Omental fat pad (tissue), 4 donors: Measurements from ENCODE around the gene ERC2. TPM values are rescaled to one million over a fixed set of nuclear protein-coding genes. Genes with fewer than 3 reads are reported as not detected.

Experiments used
- ATAC-seq: fragments of 150-250 bp; one replicate; pipeline ENCODE4 v1.9.1; 2016; ENCODE audit warnings: mild to moderate bottlenecking, moderate library complexity; ENCODE audit not compliant: low FRiP score
- DNase-seq: peaks from one replicate; pipeline ENCODE4 v3.0.0-alpha.2; 2019; ENCODE audit warnings: low spot score
- CTCF ChIP-seq, 3 donors: fragments of 450-650 bp; IDR thresholded peaks; one replicate each; pipeline ENCODE4 v1.5.1; 2016 to 2017; ENCODE audit warnings: antibody characterized with exemption in 3 of 3, mild to moderate bottlenecking in 3 of 3, moderate library complexity in 2 of 3
- total RNA-seq, 4 donors: library from RNA; depleted of rRNA; stranded (reverse); fragments of >200 nt; gene quantifications; one replicate each; pipeline ENCODE4 v1.1.0, GENCODE V29; 2016

Gene ERC2
- total RNA-seq, 4 donors from 2014 or later: 0.75 to 4.2 (median 2.3) TPM; not detected in 1

- no peak for DNase-seq
- no peak for ATAC-seq
Measured at GRCh38 chr3:55875113-55875512, 593.2 kb downstream of the ERC2 start.

GRCh38 chr3:55873523-55874254, 594.6 kb downstream of the ERC2 start:
- no peak for TF ChIP-seq CTCF (IDR thresholded peaks at IDR 0.05)
- no peak for DNase-seq
- no peak for ATAC-seq

More at GRCh38 chr3:55875113-55875512, 593.2 kb downstream of the ERC2 start:
- no peak for TF ChIP-seq CTCF (IDR thresholded peaks at IDR 0.05)

GRCh38 chr3:55870594-55870993, 597.7 kb downstream of the ERC2 start:
- no peak for DNase-seq
- no peak for ATAC-seq
- TF ChIP-seq CTCF (IDR thresholded peaks at IDR 0.05): no peak

- no peak for ATAC-seq
- no peak for DNase-seq
- TF ChIP-seq CTCF (IDR thresholded peaks at IDR 0.05): no peak
Measured at GRCh38 chr3:55868347-55868746, 599.9 kb downstream of the ERC2 start.

- no peak for TF ChIP-seq CTCF (IDR thresholded peaks at IDR 0.05)
- ATAC-seq (no peak), DNase-seq (no peak)
Measured at GRCh38 chr3:55863028-55863427, 605.2 kb downstream of the ERC2 start.

GRCh38 chr3:55860049-55860721, 608.1 kb downstream of the ERC2 start:
- no peak for TF ChIP-seq CTCF (IDR thresholded peaks at IDR 0.05)
- ATAC-seq (no peak), DNase-seq (no peak)

GRCh38 chr3:55859305-55859704, 609.0 kb downstream of the ERC2 start:
- DNase-seq (no peak), ATAC-seq (no peak)
- TF ChIP-seq CTCF (IDR thresholded peaks at IDR 0.05): no peak
